B cell (primary cell): Measurements from ENCODE around the gene SRGAP2C. TPM values are rescaled to one million over a fixed set of nuclear protein-coding genes. Genes with fewer than 3 reads are reported as not detected.
"Not testable (repeated sequence)": the region's sequence is repeated elsewhere in the genome, so short reads cannot be mapped to it uniquely, and the experiment has no call there.

Source experiments
- ATAC-seq: fragments of 200-7000 bp; cut with Tn5 transposase; one replicate; pipeline ENCODE4 v1.10.0; 2021; ENCODE audit warnings: low read depth, mild to moderate bottlenecking, moderate number of reproducible peaks, moderate library complexity
- CTCF ChIA-PET: fragments of 350-600 bp; sonication (Branson Sonifier 250); formaldehyde crosslinking; loops from one replicate; lab custom pipeline; 2021; ENCODE audit warnings: antibody characterized with exemption, inconsistent platforms; lab: Charles Lee
- POLR2A ChIA-PET: fragments of 350-600 bp; sonication (Branson Sonifier 250); formaldehyde crosslinking; loops from one replicate; lab custom pipeline; 2021; ENCODE audit warnings: antibody characterized with exemption; lab: Charles Lee
- DNase-seq: peaks from one replicate; pipeline ENCODE4 v3.0.0; 2013
- H2AFZ ChIP-seq: 2 replicates; pipeline ENCODE4 v1.6.1; 2012; ENCODE audit warnings: mild to moderate bottlenecking, low read depth, low read length; ENCODE audit not compliant: insufficient read depth, poor library complexity, severe bottlenecking
- H3K27ac ChIP-seq, 2 donors: 1 replicate in 1 of 2; 2 replicates in 1 of 2; pipeline ENCODE4 v1.5.1; 2012 to 2013; ENCODE audit warnings: low read length in 2 of 2, mild to moderate bottlenecking in 2 of 2, moderate library complexity in 1 of 2
- H3K27me3 ChIP-seq, 4 experiments: fragments of 200-600 bp in 1 of 4; sonication (generic) in 1 of 4; replicated peaks in 1 of 4; 1 replicate in 2 of 4; 2 replicates in 2 of 4; pipeline versions ENCODE4 v1.6.1 to v1.7.0; 2013 to 2016; ENCODE audit warnings: low read length in 3 of 4, mild to moderate bottlenecking in 2 of 4, mixed read lengths in 1 of 4, moderate library complexity in 1 of 4; ENCODE audit not compliant: insufficient read depth in 4 of 4, control insufficient read depth in 3 of 4; ENCODE audit errors: control extremely low read depth in 1 of 4
- H3K36me3 ChIP-seq, 2 experiments: replicated peaks in 1 of 2; 1 replicate in 1 of 2; 2 replicates in 1 of 2; pipeline versions ENCODE4 v1.6.1 to v1.7.1; 2013; ENCODE audit warnings: low read length in 1 of 2; ENCODE audit not compliant: insufficient read depth in 2 of 2, control insufficient read depth in 1 of 2; ENCODE audit errors: control extremely low read depth in 1 of 2, extremely low read depth in 1 of 2
- H3K4me1 ChIP-seq, 2 donors: fragments of 200-600 bp in 1 of 2; sonication (generic) in 1 of 2; 1 replicate in 1 of 2; 2 replicates in 1 of 2; pipeline versions ENCODE4 v1.5.1 to v1.6.1; 2013 to 2017; ENCODE audit warnings: low read length in 2 of 2; ENCODE audit not compliant: control insufficient read depth in 2 of 2, insufficient read depth in 2 of 2
- H3K4me2 ChIP-seq: replicated peaks from 2 replicates; pipeline ENCODE3; 2012; ENCODE audit warnings: mild to moderate bottlenecking, low read depth, low read length; ENCODE audit not compliant: poor library complexity, severe bottlenecking
- H3K4me3 ChIP-seq, 5 experiments: fragments of 200-600 bp in 1 of 5; sonication (generic) in 1 of 5; 1 replicate in 3 of 5; 2 replicates in 2 of 5; pipeline versions ENCODE4 v1.5.1 to v1.7.0; 2011 to 2016; ENCODE audit warnings: low read length in 4 of 5, mild to moderate bottlenecking in 4 of 5, low read depth in 2 of 5, control low read depth in 1 of 5, moderate library complexity in 1 of 5; ENCODE audit not compliant: insufficient read depth in 1 of 5; ENCODE audit errors: control extremely low read depth in 1 of 5, extremely low read depth in 1 of 5
- H3K79me2 ChIP-seq: fragments of 200-600 bp; sonication (generic); one replicate; pipeline ENCODE4 v1.6.0; 2016; ENCODE audit warnings: low read length; ENCODE audit not compliant: control insufficient read depth, insufficient read depth
- H3K9ac ChIP-seq: fragments of 200-600 bp; sonication (generic); 2 replicates; pipeline ENCODE4 v1.6.1; 2017; ENCODE audit warnings: mild to moderate bottlenecking, low read length, moderate library complexity
- H3K9me3 ChIP-seq, 3 donors: one replicate each; pipeline versions ENCODE4 v1.6.1 to v1.7.1; 2013; ENCODE audit warnings: low read length in 2 of 3; ENCODE audit not compliant: control insufficient read depth in 2 of 3, insufficient read depth in 1 of 3; ENCODE audit errors: control extremely low read depth in 1 of 3
- H4K20me1 ChIP-seq: 2 replicates; pipeline ENCODE4 v1.6.0; 2012; ENCODE audit warnings: mild to moderate bottlenecking, low read length; ENCODE audit not compliant: insufficient read depth, control insufficient read depth, poor library complexity, severe bottlenecking
- H3K27ac Mint-ChIP-seq: one replicate; pipeline ENCODE4 v1.8.0; 2021; ENCODE audit warnings: mixed read lengths
- H3K27me3 Mint-ChIP-seq: one replicate; pipeline ENCODE4 v1.8.0; 2021; ENCODE audit warnings: mixed read lengths
- H3K4me1 Mint-ChIP-seq: one replicate; pipeline ENCODE4 v1.8.0; 2021; ENCODE audit warnings: mixed read lengths
- H3K4me3 Mint-ChIP-seq: one replicate; pipeline ENCODE4 v1.8.0; 2021; ENCODE audit warnings: mixed read lengths
- H3K9me3 Mint-ChIP-seq: one replicate; pipeline ENCODE4 v1.8.0; 2022; ENCODE audit warnings: mixed read lengths; ENCODE audit not compliant: insufficient read depth
- WGBS: methylation state at CpG from one replicate; pipeline ENCODE4 v1.1.5; 2013; ENCODE audit warnings: missing lambda C conversion rate; ENCODE audit not compliant: insufficient coverage; 5-methylcytosine and 5-hydroxymethylcytosine counted together
- intact Hi-C: fragments of 100-400 bp; cut with micrococcal nuclease; formaldehyde crosslinking; loops from one replicate; pipeline ENCODE4 v1.10.0; 2022
- polyA plus RNA-seq: library from polyadenylated mRNA; depleted of rRNA; stranded (reverse); fragments of >200 nt; gene quantifications from 2 replicates; pipeline ENCODE4 v1.2.3, GENCODE V29; 2012
- total RNA-seq, 2 donors: library from RNA; stranded (reverse); fragments of 120-200 nt in 1 of 2; gene quantifications; 1 replicate in 1 of 2; 2 replicates in 1 of 2; pipeline versions ENCODE4 v1.2.3 to v1.2.4, GENCODE V29; 2013 to 2022

The SRGAP2C gene
- total and polyA plus RNA-seq, 2 donors (not counting 1 experiment from before 2014, with no cell fraction given), result 2.2 to 40.7 TPM

DNA sequence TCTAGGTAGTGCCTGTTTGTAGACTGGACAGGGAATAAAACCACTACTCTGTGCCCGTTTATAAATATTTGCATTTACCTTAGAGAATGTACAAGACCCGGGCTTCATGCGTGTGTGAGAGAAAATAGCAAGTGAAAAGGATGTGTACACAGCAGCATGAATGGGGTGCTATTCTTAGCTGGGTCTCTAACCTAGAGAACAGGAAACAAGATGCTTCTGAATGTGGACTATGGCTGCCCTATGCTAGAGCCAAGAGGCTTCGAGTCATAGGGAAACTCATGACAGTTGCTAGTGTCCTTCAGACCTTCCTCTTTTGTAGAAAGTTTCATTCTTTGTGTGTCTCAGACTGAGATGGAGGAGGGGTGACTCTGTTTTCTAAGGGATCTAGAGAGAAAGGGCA, 39.9 kb downstream of the SRGAP2C start:
- no CpG with 5 or more reads among the region's 4 CpGs for WGBS
- peak; percentile 91 for ATAC-seq

DNA sequence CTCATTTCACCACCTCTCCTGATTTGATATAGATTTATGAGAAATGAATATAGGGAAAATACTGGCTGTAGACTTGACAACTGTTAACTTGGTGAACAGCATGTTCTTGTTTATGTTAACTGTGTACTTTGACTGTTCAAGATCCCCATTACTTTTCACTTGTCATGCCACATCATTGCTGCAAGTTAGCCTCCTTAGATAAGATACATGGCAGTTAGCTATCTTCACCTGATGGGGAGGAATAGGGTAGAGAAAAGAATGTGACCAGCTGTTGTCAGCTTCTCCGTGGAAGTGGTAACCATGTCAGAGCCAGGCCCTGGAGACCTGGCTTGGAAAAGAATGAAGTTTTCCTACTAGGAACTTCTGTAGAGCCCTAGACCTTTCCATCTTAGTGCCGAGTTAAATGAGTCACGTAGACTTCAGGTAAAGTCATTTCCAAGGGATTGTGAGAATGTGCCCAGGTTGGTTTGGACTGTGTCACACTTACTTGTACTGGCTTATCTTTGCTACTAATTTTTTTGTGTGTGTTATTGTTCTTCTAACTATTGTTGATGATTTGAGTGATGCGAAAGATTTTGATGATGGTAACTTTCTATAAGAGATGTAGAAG, 41.6 kb downstream of the SRGAP2C start:
- H3K4me2 ChIP-seq, ATAC-seq, H3K27me3 Mint-ChIP-seq, H3K27ac ChIP-seq, H3K9me3 Mint-ChIP-seq, H3K4me3 Mint-ChIP-seq, intact Hi-C loops, CTCF ChIA-PET, H3K27me3 ChIP-seq, H2AFZ ChIP-seq, H3K79me2 ChIP-seq, H3K9me3 ChIP-seq, H4K20me1 ChIP-seq, DNase-seq, H3K4me3 ChIP-seq, POLR2A ChIA-PET, H3K27ac Mint-ChIP-seq, H3K36me3 ChIP-seq, H3K9ac ChIP-seq: not testable (repeated sequence)
- no CpG with 5 or more reads among the region's 4 CpGs for WGBS
- peaks cover 11% of the 10 kb centered on the region for H3K4me1 Mint-ChIP-seq
- peaks cover 4 to 10% of the 10 kb centered on the region in 2 donors for H3K4me1 ChIP-seq

More for the DNA sequence above, 39.9 kb downstream of the SRGAP2C start:
- H3K27me3 Mint-ChIP-seq, POLR2A ChIA-PET, H3K9ac ChIP-seq, CTCF ChIA-PET, H3K27me3 ChIP-seq, H3K27ac ChIP-seq, H3K36me3 ChIP-seq, H3K4me3 ChIP-seq, DNase-seq, H4K20me1 ChIP-seq, H3K9me3 Mint-ChIP-seq, H2AFZ ChIP-seq, intact Hi-C loops, H3K4me2 ChIP-seq, H3K79me2 ChIP-seq, H3K9me3 ChIP-seq: not testable (repeated sequence)
- peak overlapping the region; percentile 45 for H3K4me3 Mint-ChIP-seq
- peaks cover 11% of the 10 kb centered on the region for H3K4me1 Mint-ChIP-seq
- peak overlapping the region; percentile 67 for H3K27ac Mint-ChIP-seq
- H3K4me1 ChIP-seq, result peaks cover 4 to 10% of the 10 kb centered on the region in 2 donors

DNA sequence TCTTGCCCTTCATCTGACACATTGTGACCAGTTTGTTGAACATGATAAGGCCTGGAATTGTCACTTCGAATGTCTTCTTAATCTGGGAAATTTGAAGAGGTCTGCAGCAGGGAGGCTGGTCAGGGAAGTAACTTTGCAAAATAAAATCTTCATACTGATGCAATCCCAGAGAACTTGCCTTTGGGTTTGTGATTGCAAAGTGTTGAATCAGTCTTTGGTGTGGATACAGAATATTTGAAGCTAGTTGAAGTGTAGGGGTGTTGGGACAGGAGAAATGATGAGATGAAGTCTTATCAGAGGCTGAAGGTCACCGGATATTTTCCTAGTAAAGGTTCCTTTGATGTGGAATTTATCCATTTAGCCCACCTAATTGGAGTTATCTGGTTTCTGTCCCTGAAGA, 42.1 kb downstream of the SRGAP2C start:
- H3K9ac ChIP-seq, H4K20me1 ChIP-seq, H3K27me3 Mint-ChIP-seq, DNase-seq, H2AFZ ChIP-seq, H3K36me3 ChIP-seq, POLR2A ChIA-PET, H3K27ac ChIP-seq, H3K79me2 ChIP-seq, H3K27me3 ChIP-seq, H3K4me3 Mint-ChIP-seq, H3K9me3 Mint-ChIP-seq, H3K4me1 ChIP-seq, H3K4me3 ChIP-seq, CTCF ChIA-PET, H3K4me1 Mint-ChIP-seq, intact Hi-C loops, H3K27ac Mint-ChIP-seq, ATAC-seq, H3K9me3 ChIP-seq, H3K4me2 ChIP-seq: not testable (repeated sequence)
- no CpG with 5 or more reads among the region's 2 CpGs for WGBS

DNA sequence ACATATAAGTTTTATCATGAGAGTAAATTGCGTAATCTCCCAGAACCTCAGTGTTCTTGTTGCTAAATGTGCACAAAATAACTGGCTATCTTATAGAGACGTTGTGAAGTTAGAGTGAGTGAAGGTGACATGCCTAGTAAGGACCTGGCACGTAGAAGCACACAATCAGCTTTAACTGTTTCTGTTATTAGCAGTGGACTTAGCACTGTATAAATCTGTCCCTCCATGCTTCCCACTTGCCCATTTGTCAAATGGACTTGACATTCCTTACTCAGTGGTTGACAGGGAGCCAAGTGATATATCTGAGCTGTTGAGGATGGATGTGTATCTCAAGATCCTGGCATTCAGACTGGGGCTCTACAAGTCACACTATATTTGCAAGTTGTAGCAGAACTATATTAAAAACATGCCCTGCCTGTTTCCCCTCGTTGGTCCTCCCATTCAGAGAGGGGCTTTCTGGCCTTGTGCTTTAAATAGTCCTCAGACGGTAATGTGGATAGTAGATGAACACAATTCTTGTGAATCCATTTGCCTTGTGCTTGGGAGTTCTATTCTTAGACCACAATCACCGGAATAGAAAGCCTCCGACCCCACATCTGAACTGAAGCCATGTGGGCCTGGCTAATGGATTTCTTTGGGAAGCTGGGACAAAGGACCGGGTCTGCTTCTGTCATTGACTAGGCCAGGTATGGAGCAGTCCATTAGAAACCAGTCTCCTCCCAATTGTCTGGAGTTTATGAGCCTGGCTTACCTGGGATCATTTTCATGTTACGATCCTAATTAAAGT, 43.0 kb downstream of the SRGAP2C start:
- CTCF ChIA-PET, H3K4me3 Mint-ChIP-seq, ATAC-seq, POLR2A ChIA-PET, H3K4me2 ChIP-seq, H3K79me2 ChIP-seq, H3K4me1 Mint-ChIP-seq, H3K9ac ChIP-seq, H3K36me3 ChIP-seq, H3K9me3 Mint-ChIP-seq, H3K4me1 ChIP-seq, H2AFZ ChIP-seq, intact Hi-C loops, H3K9me3 ChIP-seq, H4K20me1 ChIP-seq, H3K27me3 ChIP-seq, H3K27ac Mint-ChIP-seq, DNase-seq, H3K27ac ChIP-seq, H3K4me3 ChIP-seq, H3K27me3 Mint-ChIP-seq: not testable (repeated sequence)
- WGBS, result no CpG with 5 or more reads among the region's 9 CpGs
